A549 treated with dexamethasone at 1 μM for 4 hours (cell line): ENCODE results near the gene PRAMEF6. TPM values are rescaled to one million over a fixed set of nuclear protein-coding genes. Genes with fewer than 3 reads are reported as not detected.

ENCODE experiments used
- total RNA-seq: library from RNA; stranded (reverse); fragments of 200-300 nt; extraction: Qiagen RNA extraction; gene quantifications from 5 replicates; pipeline ENCODE4 v1.2.3, GENCODE V29; 2022

PRAMEF6 gene
- not detected in 5 replicates for total RNA-seq

DNA sequence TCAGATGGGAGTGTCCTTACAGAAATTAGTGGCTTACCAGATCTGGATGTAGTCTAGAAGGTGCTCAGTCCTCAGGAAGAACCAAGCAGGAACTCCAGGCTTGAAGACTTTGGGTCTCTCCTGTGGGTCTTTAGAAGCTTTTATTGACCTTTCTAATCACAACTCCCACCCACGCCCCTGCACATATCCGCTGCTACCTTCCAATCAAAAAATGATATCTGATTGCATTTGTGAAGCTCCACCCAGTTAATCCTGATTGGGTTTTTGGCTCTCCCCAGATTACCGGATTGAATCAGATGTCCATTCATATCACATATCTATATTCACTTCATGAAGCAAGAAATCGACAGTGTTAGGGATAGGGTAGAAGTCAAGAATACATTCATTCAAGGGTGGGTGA, at the start of gene PRAMEF6:
TSS of gene PRAMEF6 (minus strand) at position 101 of the 400 bp plus-strand sequence. CDS start 5,062 bp downstream, outside the sequence.

DNA sequence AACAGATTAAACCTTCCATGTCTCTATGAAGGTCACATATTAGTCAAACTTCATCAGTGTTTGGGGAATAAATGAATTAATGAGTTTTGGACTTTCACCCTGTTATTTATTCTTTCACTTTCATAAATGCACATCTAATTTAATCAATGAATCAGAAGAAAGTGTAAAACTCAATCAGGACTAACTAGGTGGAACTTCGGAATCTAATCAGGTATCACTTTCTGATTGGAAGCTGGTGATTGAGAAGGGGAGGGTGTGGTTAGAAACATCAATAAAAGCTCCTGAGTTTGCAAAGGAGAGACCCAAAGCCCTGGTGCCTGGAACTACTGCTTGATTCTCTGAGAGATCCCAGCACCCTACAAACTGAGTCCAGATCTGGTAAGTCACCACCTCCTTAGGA, 31.1 kb downstream of the PRAMEF6 start, which contains the start of gene PRAMEF7:
TSS of gene PRAMEF7 (plus strand) at position 301 of the 400 bp plus-strand sequence. CDS start 1,083 bp downstream, outside the sequence.

GRCh38 chr1:12898170-12898569, 49.2 kb downstream of the PRAMEF6 start, which contains the start of gene PRAMEF10:
TSS of gene PRAMEF10 (minus strand) at chr1:12898270. CDS start at chr1:12895847, 2,423 bp downstream.

Other genes starting within 250 kb of the PRAMEF6 start
- gene AADACL3, start 231.5 kb downstream of the PRAMEF6 start, total RNA-seq: not detected in 5 replicates
- gene CFAP107, start 201.4 kb downstream of the PRAMEF6 start, total RNA-seq: not detected in 5 replicates
- gene PRAMEF12, start 173.8 kb downstream of the PRAMEF6 start, total RNA-seq: not detected in 5 replicates
- gene PRAMEF1, start 156.2 kb downstream of the PRAMEF6 start, total RNA-seq: 0.05 to 0.13 TPM (median 0.09 TPM) in 5 replicates
- not detected in 5 replicates for gene PRAMEF11, start 116.2 kb downstream of the PRAMEF6 start, total RNA-seq
- gene HNRNPCL1, start 98.9 kb downstream of the PRAMEF6 start, total RNA-seq: not detected in 5 replicates
- gene PRAMEF2, start 90.5 kb downstream of the PRAMEF6 start, total RNA-seq: 0.07 to 0.24 TPM (median 0.13 TPM) in 5 replicates
- 0.06 TPM in 1 of 5 replicates, not detected in the others for gene PRAMEF4, start 61.4 kb downstream of the PRAMEF6 start, total RNA-seq
- not detected in 5 replicates for gene PRAMEF10, start 49.3 kb downstream of the PRAMEF6 start, total RNA-seq
- gene PRAMEF7, start 31.0 kb downstream of the PRAMEF6 start, total RNA-seq: 0.07 to 0.15 TPM (median 0.12 TPM) in 3 of 5 replicates, not detected in the others
- not detected in 5 replicates for gene PRAMEF27, start 109.0 kb upstream of the PRAMEF6 start, total RNA-seq
- gene HNRNPCL3, start 113.2 kb upstream of the PRAMEF6 start, total RNA-seq: not detected in 5 replicates
- not detected in 5 replicates for gene PRAMEF25, start 123.2 kb upstream of the PRAMEF6 start, total RNA-seq
- gene HNRNPCL2, start 169.3 kb upstream of the PRAMEF6 start, total RNA-seq: not detected in 5 replicates
- not detected in 5 replicates for gene PRAMEF26, start 208.4 kb upstream of the PRAMEF6 start, total RNA-seq
- gene HNRNPCL4, start 218.1 kb upstream of the PRAMEF6 start, total RNA-seq: not detected in 5 replicates
- gene PRAMEF9, start 224.3 kb upstream of the PRAMEF6 start, total RNA-seq: not detected in 5 replicates